ENCODE data around the gene LCE5A.

GRCh38 chr1:152481869-152482664, 28.5 kb upstream of the LCE5A start:
- TF ChIP-seq CTCF (IDR thresholded peaks at IDR 0.05; ENCODE audit: poor library complexity) (no peak), EZH2 (IDR thresholded peaks at IDR 0.05; ENCODE audit: borderline replicate concordance) (no peak)
